ENCODE measurements around the gene GALNT14. TPM values are rescaled to one million over a fixed set of nuclear protein-coding genes. Genes with fewer than 3 reads are reported as not detected.

Gene GALNT14
- total RNA-seq, 1 donor from 2014 or later, result not detected

- DNase-seq (ENCODE audit: low read depth in 2 of 2), result no peak
Observed at GRCh38 chr2:31011587-31011986, 126.7 kb downstream of the GALNT14 start.

GRCh38 chr2:31008561-31009114, 129.6 kb downstream of the GALNT14 start:
- DNase-seq (ENCODE audit: low read depth in 2 of 2), result no peak

GRCh38 chr2:31004257-31004656, 134.0 kb downstream of the GALNT14 start:
- no peak for DNase-seq (ENCODE audit: low read depth in 2 of 2)

DNA sequence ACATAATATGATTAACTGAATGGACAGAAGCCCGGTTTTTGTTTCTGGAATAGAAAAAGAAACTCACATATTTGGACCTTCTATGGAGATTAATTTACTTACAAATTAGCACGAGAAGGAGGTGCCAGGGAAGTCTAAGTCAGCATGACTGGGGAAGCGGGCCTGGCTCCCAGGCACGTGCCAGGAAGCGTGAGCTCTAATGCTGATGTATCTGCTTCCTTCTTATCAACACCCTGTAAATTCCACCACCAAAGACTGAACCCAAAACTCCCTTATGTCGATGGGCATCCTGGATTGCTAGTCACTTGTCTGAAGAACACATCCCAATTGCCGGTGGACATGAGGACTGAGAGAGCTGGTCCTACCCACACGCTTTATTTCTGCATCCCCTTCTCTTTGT, 134.5 kb downstream of the GALNT14 start:
- DNase-seq (ENCODE audit: low read depth in 2 of 2), result no peak

GRCh38 chr2:31002537-31003150, 135.6 kb downstream of the GALNT14 start:
- no peak for DNase-seq (ENCODE audit: low read depth in 2 of 2)

DNA sequence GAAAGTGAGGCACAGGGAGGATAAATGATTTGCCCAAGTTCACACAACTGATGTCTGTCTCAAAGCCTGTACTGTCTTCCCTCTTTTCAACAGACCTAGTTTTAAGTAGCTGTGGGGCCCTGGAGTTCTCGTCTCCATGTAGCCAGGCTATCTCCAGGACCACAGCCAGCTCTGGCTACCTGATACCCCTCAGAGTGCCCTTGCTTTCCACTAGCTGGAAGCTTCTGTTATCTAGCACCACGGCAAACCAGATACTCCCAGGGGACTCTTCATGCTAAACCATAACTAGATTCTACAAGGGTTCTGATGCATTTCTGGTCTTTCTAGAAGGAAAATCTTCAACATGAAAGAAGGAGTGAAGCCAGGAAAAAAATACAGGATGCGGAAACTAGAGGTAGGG, 137.3 kb downstream of the GALNT14 start:
- DNase-seq (ENCODE audit: low read depth in 2 of 2), result no peak

- DNase-seq (ENCODE audit: low read depth in 2 of 2), result no peak
Observed at GRCh38 chr2:30998672-30999071, 139.6 kb downstream of the GALNT14 start.

GRCh38 chr2:30997979-30998378, 140.3 kb downstream of the GALNT14 start:
- DNase-seq (ENCODE audit: low read depth in 2 of 2), result no peak

DNA sequence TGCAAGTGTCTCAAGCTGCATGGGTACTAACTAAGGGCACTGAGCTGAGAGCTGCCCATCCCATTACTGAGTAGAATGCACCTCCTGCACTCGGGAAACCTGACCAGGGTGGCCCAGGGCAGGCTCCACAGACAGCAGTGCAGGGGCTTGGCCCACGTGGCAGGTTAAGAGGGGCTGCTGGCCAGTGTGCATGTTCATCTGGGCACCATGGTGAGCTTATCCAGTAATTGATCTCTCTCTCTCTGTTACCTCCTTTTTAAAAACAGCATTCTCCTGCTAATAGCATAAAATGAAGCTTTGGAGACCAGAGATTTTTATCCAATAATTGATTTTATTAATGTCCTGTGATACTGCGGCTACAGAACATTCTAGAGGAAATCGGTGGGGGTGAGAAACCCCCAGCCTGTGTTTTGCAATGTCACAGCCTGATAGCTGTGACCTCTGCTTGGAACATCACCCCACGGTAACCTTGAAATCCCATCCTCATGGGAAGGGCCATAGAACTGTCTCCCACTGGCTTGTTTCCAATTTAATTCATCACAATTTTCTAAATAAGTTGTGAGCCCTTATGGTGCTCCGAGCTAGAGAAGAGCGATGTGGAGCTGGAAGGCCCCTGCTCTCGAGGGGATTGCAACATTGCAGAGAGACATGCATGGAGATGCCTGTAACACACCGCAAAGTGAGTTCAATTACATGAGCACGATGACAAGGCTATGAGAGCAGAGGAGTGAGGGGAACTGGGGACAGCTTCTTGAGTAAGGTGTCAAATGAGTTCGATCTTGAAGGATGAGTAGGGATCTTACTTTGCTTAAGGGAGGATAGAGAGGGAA, 143.8 kb downstream of the GALNT14 start:
- no peak for DNase-seq (ENCODE audit: low read depth in 2 of 2)

DNA sequence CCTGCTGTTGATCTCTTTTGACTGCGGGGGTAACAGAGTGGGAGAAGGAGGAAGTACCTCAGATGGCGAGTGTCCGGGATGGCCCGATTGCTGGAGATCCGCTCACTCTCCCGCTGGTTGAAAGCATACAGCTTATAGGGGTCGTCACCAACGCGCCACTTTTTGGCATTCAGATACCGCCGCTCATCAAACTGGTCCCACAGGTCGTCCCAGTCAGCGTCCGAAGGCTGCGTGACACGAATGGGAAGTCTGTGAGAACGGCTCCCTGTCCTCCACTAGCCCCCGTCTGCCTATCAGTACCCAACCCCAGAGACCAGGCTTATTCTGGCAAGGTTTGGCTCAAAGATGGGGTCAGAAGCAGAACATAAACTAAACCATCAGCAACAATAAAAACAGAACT, 145.5 kb downstream of the GALNT14 start:
- DNase-seq (ENCODE audit: low read depth in 2 of 2), result no peak

- DNase-seq (ENCODE audit: low read depth in 2 of 2), result no peak
Observed at GRCh38 chr2:30990671-30991070, 147.6 kb downstream of the GALNT14 start.

GRCh38 chr2:30990176-30990575, 148.1 kb downstream of the GALNT14 start:
- DNase-seq (ENCODE audit: low read depth in 2 of 2), result no peak

DNA sequence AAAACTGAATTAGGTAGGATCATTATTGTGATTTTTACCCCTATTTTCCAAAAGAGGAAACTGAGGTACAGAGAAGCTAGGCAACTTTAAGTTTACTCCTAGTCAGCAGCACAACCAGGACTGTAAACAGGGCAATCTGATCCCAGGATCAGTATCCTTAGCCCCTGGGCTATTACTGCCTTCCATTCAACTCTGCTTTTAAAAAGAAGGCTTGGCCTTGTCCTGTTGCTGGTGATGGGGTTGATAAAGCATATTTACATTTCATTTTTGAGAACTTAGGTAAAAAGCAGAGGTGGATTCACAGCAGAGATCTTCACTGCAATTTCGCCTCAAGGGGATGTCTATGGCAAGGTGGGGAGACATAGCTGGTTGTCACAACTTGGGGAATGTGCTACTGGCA, 148.5 kb downstream of the GALNT14 start:
- DNase-seq (ENCODE audit: low read depth in 2 of 2), result no peak

DNA sequence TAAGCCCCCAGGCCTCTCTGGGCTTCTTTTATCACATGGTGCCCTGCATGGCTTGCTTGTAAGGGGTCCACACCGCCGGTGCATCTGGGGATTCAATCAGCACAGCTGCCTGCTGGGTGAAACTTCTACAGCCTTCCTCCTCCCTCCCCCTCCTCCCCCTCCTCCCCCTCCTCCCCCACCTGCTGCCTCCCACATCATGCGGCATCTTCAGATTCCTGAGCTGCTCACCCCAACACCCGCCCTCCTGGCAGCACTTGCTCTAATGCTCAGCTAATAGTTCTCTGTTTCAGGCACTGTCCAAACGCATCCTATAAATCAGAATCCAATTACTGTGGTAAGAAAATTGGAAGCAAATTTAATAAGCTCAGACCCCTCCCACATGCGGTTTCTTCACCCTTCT, 150.7 kb downstream of the GALNT14 start:
- DNase-seq (ENCODE audit: low read depth in 2 of 2), result no peak

DNA sequence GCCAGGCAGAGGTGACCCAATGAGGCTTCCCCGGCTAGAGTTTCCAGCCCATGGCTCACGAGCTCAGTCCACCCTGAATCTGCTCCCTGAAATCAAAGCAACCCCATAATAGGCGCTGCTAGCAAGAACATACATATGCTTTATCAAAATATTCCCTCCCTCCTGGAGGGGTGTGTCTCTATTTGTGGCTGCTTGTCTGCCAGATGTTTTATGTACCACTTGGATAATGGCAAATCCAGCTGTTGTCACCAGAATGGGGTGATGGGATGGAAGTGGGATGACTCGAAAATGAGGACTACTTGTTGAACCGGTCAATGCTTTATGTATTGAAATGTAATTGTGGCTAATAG, 152.0 kb downstream of the GALNT14 start:
- no peak for DNase-seq (ENCODE audit: low read depth in 2 of 2)

GRCh38 chr2:30985493-30986230, 152.6 kb downstream of the GALNT14 start:
- no peak for DNase-seq (ENCODE audit: low read depth in 2 of 2)

GRCh38 chr2:30984148-30984547, 154.1 kb downstream of the GALNT14 start:
- no peak for DNase-seq (ENCODE audit: low read depth in 2 of 2)

DNA sequence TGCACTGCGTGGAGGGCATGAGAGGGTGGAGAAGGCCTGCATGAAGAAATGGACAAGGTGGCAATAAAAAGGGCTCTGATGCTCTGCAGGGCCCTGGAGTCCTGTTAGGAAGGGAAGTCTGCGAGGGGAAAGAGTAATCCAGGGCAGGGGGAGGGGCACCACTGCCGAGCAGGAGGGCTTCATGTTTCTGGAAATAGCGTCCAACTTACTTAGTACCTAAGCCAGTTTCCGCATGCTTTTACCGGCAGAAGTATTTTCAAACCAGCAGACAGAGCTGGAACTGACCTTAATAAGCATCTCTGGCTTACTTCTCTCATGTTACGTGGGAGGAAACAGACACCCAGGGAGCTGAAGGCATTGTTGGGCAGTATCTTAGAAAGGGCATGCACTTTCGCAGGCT, 156.7 kb downstream of the GALNT14 start:
- no peak for DNase-seq (ENCODE audit: low read depth in 2 of 2)

GRCh38 chr2:30981096-30981495, 157.1 kb downstream of the GALNT14 start:
- no peak for DNase-seq (ENCODE audit: low read depth in 2 of 2)

DNA sequence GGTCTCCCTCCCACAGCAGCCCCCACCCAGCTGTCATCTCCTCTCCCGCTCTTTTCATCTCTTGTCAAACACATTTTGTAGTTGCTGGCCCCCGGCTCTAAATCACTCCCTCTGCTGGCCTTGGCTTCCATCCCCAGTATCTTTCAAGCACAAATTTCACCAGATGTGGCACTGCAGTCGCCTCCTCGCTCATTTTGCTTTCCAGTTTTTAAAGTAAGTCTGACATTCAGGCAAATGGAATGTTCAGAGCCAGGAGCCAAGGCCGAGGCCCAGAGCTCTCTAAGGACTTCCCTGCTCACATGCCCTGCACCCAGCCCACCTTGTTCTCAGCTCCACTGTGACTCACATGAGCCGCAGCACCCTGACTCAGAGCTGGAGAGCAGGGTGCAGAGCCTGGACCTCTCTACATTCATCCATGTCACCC, 158.4 kb downstream of the GALNT14 start:
- DNase-seq (ENCODE audit: low read depth in 2 of 2), result no peak

- DNase-seq (ENCODE audit: low read depth in 2 of 2), result no peak
Observed at GRCh38 chr2:30978854-30979253, 159.4 kb downstream of the GALNT14 start.

DNA sequence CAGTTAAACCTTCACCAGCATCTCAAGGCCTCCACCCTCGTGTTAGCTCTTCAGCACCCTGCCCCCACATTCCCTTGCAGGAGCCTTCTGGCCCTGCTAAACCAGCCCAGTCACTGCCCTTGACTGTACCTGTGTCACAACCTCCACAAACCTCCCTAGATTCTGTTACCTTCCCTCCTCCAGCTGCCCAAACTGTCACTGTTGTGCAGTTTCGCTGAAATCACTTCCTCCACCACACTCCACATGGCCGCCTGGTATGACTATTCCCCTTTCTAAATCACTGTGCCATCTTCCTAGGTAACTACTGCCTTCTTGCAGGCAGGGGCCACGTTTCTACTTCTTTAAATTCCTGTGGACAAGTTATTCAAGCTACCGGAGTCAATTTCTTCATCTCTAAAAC, 160.2 kb downstream of the GALNT14 start:
- no peak for DNase-seq (ENCODE audit: low read depth in 2 of 2)

All from lung microvascular endothelial cell (primary cell).